ENCODE results near the gene CCDC9. TPM values are rescaled to one million over a fixed set of nuclear protein-coding genes. Genes with fewer than 3 reads are reported as not detected.

Gene CCDC9
- 45.6 to 49.2 TPM (median 46.8 TPM) in 3 replicates for total RNA-seq

DNA sequence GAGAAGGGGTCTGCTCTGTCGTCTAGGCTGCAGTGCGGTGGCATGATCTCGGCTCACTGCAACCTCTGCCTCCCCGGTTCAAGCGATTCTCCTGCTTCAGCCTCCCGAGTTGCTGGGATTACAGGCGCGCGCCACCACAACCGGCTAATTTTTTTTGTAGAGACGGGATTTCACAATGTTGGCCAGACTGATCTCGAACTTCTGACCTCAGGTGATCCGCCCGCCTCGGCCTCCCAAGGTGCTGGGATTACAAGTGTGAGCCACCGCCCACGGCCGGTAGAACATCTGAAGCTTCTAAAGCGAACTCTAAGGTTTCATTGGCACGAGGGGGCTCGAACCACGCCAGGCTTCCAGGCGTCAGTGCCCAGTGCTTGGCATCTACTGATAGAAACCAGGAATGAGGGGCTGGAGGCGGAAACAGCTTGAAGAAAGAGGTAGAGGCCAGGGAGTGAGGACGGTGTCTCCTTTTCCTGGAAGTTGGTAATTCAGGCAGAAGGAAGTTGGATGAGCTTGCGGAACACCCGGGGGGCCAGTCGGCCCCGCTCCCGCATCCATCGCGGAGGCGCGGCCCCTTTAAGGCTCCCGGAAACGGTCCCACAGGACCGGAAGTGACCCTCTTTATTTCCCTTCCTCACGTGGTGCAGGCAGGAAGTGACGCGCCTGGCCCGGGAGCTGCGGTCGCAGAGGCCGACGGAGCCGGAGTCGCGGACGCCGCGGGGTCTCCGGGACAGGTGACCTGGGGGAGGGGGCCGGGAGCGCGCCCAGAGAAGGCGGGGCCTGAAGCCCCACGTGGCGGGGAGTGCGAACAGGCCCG, at the start of gene CCDC9:
TSS of gene CCDC9 (plus strand) at position 647 of the 814 bp plus-strand sequence. CDS start 1,876 bp downstream, outside the sequence.
- Mint-ChIP-seq H3K27me3 (ENCODE audit: low read depth) (no peaks in the 10 kb centered on the region), H3K4me1 (peaks cover 24% of the 10 kb centered on the region)
- DNase-seq (ENCODE audit: low spot score in 2 of 2, unreplicated experiment in 2 of 2), result peak; percentile 92 to 94

DNA sequence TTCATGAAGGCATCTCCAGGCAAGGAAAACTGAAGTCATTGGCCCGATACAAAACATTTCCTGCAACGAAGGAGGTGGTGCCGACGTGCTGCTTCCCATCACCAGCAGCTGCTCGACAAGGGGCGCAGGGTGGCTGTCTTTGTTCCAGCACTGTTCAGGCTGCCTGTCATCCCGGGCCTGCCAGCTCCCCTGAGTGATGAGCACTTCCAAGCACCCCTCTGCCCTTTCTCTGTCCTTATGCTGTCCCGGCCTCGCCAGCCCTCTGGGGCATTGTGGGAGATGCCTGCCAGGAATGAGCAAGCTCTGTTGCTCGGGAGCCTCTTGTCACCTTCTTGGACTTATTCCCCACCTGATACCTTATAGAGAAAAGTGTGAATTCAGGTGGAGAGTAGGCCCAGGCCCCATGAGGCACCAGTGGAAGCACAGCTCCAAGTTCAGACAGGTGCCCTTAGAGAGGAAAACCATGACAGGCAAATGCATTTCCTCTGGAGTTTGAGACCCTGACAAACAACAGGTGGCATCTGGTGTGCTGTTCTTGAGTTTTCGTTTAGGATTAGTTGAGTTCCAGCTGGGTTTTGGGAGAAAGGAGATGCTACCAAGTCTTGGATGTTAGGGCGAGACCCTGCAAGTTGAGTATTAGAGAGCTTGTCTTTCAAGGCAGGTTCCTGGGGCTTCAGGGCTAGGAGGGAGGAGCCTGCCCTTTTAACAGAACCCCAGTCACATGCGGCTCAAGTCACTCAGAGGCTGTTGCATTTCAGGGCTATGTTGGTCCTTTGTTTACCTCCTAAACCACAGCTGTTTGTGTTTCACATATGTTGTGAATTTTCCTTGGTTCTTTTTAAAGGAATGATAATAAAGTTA, 46.8 kb upstream of the CCDC9 start:
- peaks cover 5% of the 10 kb centered on the region for H3K4me1 Mint-ChIP-seq
- TF ChIP-seq, protein P1, sequence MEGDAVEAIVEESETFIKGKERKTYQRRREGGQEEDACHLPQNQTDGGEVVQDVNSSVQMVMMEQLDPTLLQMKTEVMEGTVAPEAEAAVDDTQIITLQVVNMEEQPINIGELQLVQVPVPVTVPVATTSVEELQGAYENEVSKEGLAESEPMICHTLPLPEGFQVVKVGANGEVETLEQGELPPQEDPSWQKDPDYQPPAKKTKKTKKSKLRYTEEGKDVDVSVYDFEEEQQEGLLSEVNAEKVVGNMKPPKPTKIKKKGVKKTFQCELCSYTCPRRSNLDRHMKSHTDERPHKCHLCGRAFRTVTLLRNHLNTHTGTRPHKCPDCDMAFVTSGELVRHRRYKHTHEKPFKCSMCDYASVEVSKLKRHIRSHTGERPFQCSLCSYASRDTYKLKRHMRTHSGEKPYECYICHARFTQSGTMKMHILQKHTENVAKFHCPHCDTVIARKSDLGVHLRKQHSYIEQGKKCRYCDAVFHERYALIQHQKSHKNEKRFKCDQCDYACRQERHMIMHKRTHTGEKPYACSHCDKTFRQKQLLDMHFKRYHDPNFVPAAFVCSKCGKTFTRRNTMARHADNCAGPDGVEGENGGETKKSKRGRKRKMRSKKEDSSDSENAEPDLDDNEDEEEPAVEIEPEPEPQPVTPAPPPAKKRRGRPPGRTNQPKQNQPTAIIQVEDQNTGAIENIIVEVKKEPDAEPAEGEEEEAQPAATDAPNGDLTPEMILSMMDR (IDR thresholded peaks at IDR 0.05; ENCODE audit: unreplicated experiment), result no peak
- no peak for DNase-seq (ENCODE audit: low spot score in 2 of 2, unreplicated experiment in 2 of 2)
- H3K36me3 Mint-ChIP-seq, result peaks cover 35% of the 10 kb centered on the region
- no peaks in the 10 kb centered on the region for H3K27me3 Mint-ChIP-seq (ENCODE audit: low read depth)
- H3K27ac Mint-ChIP-seq, result peak overlapping the region; percentile 71
- H3K4me3 Mint-ChIP-seq, result no peak overlapping the region
- H3K9me3 Mint-ChIP-seq, result no peaks in the 10 kb centered on the region

More for the DNA sequence above, at the start of gene CCDC9:
- H3K27ac Mint-ChIP-seq, result peak within 1 kb of the TSS; percentile 99
- H3K4me3 Mint-ChIP-seq, result peak within 1 kb of the TSS; percentile 78
- no peaks in the 10 kb centered on the region for H3K9me3 Mint-ChIP-seq
- peaks cover 26% of the 10 kb centered on the region for H3K36me3 Mint-ChIP-seq
- TF ChIP-seq, protein P1 (IDR thresholded peaks at IDR 0.05; ENCODE audit: unreplicated experiment), result no peak

DNA sequence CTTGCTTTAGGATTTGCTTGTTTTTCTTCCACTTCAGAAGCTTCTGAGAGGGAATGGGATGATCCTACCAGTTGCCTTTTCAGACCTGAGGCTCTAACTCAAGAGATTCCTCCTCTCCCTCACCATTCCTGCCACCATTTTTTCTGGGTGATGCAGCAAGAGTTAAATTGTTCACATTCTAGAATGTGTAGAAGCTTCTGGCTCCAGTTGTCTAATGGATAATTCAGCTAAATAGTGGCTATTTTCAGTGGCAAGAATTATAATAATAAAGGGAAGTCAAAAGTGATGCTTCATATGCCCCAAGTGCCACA, 46.2 kb upstream of the CCDC9 start:
- no peak for DNase-seq (ENCODE audit: low spot score in 2 of 2, unreplicated experiment in 2 of 2)
- Mint-ChIP-seq H3K27me3 (ENCODE audit: low read depth) (no peaks in the 10 kb centered on the region), H3K4me1 (peaks cover 5% of the 10 kb centered on the region), H3K9me3 (no peaks in the 10 kb centered on the region), H3K36me3 (peaks cover 30% of the 10 kb centered on the region), H3K27ac (peak overlapping the region; percentile 53), H3K4me3 (no peak overlapping the region)
- TF ChIP-seq, protein P1 (IDR thresholded peaks at IDR 0.05; ENCODE audit: unreplicated experiment), result no peak

DNA sequence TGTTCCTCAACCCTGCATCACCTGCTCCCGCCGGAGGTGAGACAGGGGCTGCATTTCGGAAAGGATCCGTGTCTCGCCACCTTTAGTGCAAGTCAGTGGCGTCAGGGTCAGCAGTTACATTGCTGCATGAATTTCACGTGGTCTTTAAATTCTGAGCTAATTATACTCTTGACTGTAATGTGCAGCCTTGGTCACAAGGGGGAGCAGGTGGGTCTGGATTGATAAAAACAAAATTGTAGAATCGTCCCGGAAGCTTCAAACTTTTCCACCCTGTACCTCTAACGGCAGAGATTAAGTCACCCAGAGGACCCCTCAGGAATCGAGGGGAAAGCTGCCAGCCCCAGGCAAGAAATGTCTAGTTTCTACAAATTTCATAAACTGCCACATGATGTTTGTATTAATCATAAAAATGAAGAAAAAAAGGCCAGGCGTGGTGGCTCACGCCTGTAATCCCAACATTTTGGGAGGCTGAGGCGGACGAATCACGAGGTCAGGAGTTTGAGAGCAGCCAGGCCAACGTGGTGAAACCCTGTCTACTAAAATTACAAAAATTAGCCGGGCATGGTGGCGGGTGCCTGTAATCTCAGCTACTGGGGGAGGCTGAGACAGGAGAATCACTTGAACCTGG, 45.5 kb upstream of the CCDC9 start:
- Mint-ChIP-seq H3K27ac (peak overlapping the region; percentile 92), H3K4me3 (no peak overlapping the region), H3K4me1 (peaks cover 5% of the 10 kb centered on the region), H3K9me3 (no peaks in the 10 kb centered on the region), H3K27me3 (ENCODE audit: low read depth) (no peaks in the 10 kb centered on the region), H3K36me3 (peaks cover 29% of the 10 kb centered on the region)
- DNase-seq (ENCODE audit: low spot score in 2 of 2, unreplicated experiment in 2 of 2), result peak in 1 of 2 experiments; percentile 81
- TF ChIP-seq, protein P1 (IDR thresholded peaks at IDR 0.05; ENCODE audit: unreplicated experiment), result peak; percentile 95

DNA sequence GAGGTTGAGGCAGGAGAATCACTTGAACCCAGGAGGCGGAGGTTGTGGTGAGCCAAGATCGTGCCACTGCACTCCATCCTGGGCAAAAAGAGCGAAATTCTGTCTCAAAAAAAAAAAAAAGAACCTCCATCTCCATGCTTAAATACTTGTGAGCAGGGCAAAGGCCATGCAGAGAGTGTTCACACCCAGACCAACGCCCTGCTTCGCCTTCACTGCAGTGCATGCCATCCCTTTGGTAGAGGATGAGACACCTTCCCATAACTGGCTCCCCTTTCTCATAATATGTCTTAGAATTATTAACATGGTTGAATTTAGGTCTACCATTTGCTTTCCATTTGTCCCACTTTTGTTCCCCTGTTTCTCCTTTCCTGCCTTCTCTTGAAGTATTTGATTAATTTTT, 40.7 kb upstream of the CCDC9 start:
- Mint-ChIP-seq H3K27ac (no peak overlapping the region), H3K4me1 (peaks cover 3% of the 10 kb centered on the region), H3K4me3 (no peak overlapping the region), H3K36me3 (peaks cover 8% of the 10 kb centered on the region), H3K27me3 (ENCODE audit: low read depth) (no peaks in the 10 kb centered on the region), H3K9me3 (no peaks in the 10 kb centered on the region)
- TF ChIP-seq, protein P1 (IDR thresholded peaks at IDR 0.05; ENCODE audit: unreplicated experiment), result no peak
- no peak for DNase-seq (ENCODE audit: low spot score in 2 of 2, unreplicated experiment in 2 of 2)
